Superior temporal gyrus (tissue), 1 donor: Measurements from ENCODE around the gene EPM2AIP1.
"Not testable (repeated sequence)": the region's sequence is repeated elsewhere in the genome, so short reads cannot be mapped to it uniquely, and the experiment has no call there.

Source experiments
- DNase-seq: peaks from one replicate; pipeline ENCODE4 v3.0.0-alpha.2; 2016; ENCODE audit errors: extremely low spot score

EPM2AIP1 gene

GRCh38 chr3:36954452-36955134 lies 38.3 kb downstream of the EPM2AIP1 start:
- DNase-seq, result no peak

DNA sequence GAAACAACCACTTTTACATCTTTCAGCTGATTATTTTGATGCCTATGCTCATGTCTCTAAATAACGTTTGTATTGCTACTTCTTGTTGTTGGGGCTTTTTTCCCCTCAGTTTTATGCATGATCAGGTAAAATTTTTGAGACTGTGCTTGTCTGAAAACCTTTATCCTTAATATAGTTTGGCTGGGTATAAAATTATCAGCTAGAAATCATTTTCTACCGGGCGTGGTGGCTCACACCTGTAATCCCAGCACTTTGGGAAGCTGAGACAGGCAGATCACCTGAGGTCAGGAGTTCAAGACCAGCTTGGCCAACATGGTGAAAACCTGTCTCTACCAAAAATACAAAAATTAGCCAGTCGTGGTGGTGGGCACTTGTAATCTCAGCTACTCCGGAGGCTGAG lies 45.1 kb downstream of the EPM2AIP1 start:
- DNase-seq, result not testable (repeated sequence)

- no peak for DNase-seq
Observed at GRCh38 chr3:36945333-36945980, 47.5 kb downstream of the EPM2AIP1 start.

DNA sequence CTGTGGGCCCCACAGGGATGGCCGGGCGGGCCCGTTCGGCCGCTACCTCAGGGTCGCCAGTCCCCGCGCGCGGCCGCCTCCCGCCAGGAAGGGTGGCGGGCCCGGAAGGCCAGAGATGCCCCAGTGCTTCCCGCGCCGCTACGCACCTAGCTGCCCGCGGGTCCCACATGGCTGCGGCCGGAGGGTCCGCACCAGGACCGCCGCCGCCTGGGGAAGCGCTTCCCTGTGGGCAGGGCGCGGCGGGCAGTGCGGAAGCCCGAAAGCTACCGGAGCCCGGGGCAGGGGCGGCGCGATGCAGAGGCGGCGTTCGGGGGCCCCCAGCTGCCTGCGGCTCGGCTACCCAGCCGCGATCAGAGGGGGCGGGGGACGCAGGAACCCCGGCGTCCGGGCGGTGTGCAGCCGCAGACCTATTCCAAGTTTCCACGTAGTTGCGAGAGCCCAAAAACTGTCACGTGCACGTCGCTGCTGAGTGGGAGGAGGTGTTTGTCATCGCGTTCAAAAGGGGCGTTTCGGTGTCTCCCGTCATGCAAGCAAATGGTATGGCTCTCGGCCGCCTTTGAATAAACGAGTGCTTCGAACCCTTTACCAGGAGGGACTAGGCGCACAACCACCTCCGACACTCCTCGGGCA lies 48.2 kb downstream of the EPM2AIP1 start, which contains the start of gene TRANK1:
Gene TRANK1, minus strand, starts transcription at position 414 of the 630 bp plus-strand sequence. Its CDS starts 245 bp downstream, at position 169.
- peak; percentile 47 for DNase-seq

DNA sequence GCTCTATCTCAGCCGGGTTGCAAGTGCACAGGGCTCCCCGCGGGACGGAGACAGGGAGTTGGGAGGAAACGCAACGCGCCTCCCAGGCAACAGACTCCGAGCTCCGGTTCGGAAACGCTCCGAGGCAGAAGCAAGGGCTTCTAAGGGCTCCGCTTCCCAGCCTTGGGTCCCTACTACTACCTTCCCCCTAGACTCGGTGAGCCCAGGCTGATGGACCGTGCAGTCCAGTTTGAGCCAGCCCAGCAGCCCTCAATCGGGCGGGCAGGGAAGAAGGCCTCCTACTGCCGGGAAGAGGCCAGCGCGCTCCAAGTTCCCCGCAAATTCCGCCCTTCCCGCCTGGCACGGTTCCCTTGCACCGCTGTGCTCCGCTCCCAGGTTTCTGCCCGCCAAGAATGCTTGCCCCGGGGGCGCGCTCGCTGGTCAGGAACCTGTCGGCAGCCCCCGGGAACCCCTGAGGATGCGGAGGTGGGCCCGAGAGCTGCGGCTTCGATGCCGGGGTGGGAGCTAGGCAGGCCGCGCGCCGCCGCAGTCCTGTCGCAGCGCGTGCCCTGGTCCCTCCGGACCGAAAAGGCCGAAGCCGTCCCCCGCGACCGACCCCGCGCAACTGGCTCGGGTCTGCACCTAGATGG lies 48.8 kb downstream of the EPM2AIP1 start:
- peak; percentile 49 for DNase-seq

- DNase-seq, result peak; percentile 15
Observed at GRCh38 chr3:36943601-36944000, 49.3 kb downstream of the EPM2AIP1 start.

- no peak for DNase-seq
Observed at GRCh38 chr3:36942638-36943248, 50.2 kb downstream of the EPM2AIP1 start.

DNA sequence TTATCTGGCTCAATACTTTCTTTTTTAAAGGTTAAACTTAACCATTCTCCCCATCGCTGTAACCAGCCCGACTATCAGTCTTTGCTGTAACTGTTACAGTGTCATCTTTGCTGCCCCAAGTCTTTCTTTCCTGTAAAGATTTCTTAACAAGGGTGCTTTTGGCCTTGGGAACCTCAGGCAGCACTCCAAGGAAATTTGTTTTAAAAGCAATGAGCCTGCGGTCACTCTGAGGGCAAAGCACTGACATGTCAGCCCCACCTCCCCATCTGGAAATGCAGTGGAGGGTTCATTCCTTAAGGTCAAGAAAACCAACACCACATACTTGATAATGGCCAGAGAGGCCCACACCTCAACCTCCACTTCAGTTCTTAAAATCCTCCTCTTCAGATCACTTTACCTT lies 51.3 kb downstream of the EPM2AIP1 start:
- DNase-seq, result no peak

GRCh38 chr3:36941162-36941561 lies 51.8 kb downstream of the EPM2AIP1 start:
- DNase-seq, result no peak

DNA sequence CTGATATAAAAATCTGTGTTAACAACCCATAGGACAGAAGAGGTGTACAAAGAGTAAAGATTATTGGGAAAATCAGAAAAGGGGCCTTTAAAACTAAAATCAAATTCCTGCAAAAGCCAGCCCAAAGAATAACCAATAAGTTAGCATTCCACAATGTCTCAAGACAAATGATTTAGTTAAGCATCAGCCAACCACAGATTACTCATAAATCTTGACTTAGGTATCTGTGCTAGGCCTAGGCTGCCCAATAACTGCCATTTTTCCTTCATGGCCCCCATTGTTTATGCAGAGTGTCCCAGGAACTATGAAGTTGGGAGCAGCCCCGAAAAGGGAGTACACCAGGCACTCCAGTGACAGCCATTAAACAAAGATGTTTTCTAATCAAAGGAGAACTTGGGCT lies 55.4 kb downstream of the EPM2AIP1 start:
- no peak for DNase-seq
